Esophagus squamous epithelium (tissue), 5 donors: ENCODE measurements around the gene RHOC. TPM values are rescaled to one million over a fixed set of nuclear protein-coding genes. Genes with fewer than 3 reads are reported as not detected.

Experiments
- DNase-seq: peaks from one replicate; lab custom pipeline; 2025; lab: John Stamatoyannopoulos, UW
- H3K27ac ChIP-seq, 4 donors: fragments of 200-600 bp; sonication (generic); one replicate each; pipeline ENCODE4 v1.5.1; 2016 to 2019; ENCODE audit warnings: mild to moderate bottlenecking in 1 of 4
- H3K27me3 ChIP-seq, 4 donors: fragments of 200-600 bp; sonication (generic); 1 replicate in 3 of 4; 2 replicates in 1 of 4; pipeline versions ENCODE4 v1.5.1 to v1.6.0; 2017 to 2021; ENCODE audit warnings: antibody characterized with exemption in 1 of 4
- H3K36me3 ChIP-seq, 3 donors: fragments of 200-600 bp; sonication (generic); one replicate each; pipeline ENCODE4 v1.5.1; 2016 to 2019
- H3K4me1 ChIP-seq, 3 donors: fragments of 200-600 bp; sonication (generic); one replicate each; pipeline ENCODE4 v1.5.1; 2017 to 2019
- H3K4me3 ChIP-seq, 4 donors: fragments of 200-600 bp; sonication (generic); 1 replicate in 3 of 4; 2 replicates in 1 of 4; pipeline ENCODE4 v1.5.1; 2016 to 2019; ENCODE audit warnings: mild to moderate bottlenecking in 2 of 4, moderate library complexity in 1 of 4
- H3K9me3 ChIP-seq, 3 donors: fragments of 200-600 bp; sonication (generic); one replicate each; pipeline ENCODE4 v1.5.1; 2016 to 2019
- POLR2A ChIP-seq, 4 donors: fragments of 450-650 bp; IDR thresholded peaks; one replicate each; pipeline ENCODE4 v1.6.1; 2017; ENCODE audit warnings: antibody characterized with exemption in 4 of 4, mild to moderate bottlenecking in 4 of 4, moderate library complexity in 3 of 4
- WGBS, 2 donors: methylation state at CpG; one replicate each; pipeline ENCODE4 v1.1.5; 2018; 5-methylcytosine and 5-hydroxymethylcytosine counted together
- intact Hi-C: fragments of 100-400 bp; cut with DNase I; formaldehyde crosslinking; loops from one replicate; pipeline ENCODE4 v1.15.0; 2022
- total RNA-seq, 4 donors: library from RNA; depleted of rRNA; stranded (reverse); fragments of >200 nt; gene quantifications; one replicate each; pipeline ENCODE4 v1.1.0, GENCODE V29; 2016
- TF ChIP-seq, protein P1 (sequence below), 6 experiments: fragments of 450-650 bp in 4 of 6; fragments of 200-600 bp in 2 of 6; sonication (generic) in 2 of 6; IDR thresholded peaks; one replicate each; pipeline ENCODE4 v1.5.1; 2016 to 2019; ENCODE audit warnings: antibody characterized with exemption in 6 of 6, mild to moderate bottlenecking in 4 of 6, moderate library complexity in 4 of 6
- donor health status: DM: yes; HTN: yes; CAD: no.

Gene RHOC
- total RNA-seq, 4 donors from 2014 or later, result 49.9 to 108 (median 78.0) TPM

- Histone ChIP-seq H3K4me3 (no peak overlapping the region), H3K36me3 (peaks cover 16 to 86% (median 16%) of the 10 kb centered on the region in 3 donors), H3K9me3 (no peaks in the 10 kb centered on the region), H3K27me3 (no peaks in the 10 kb centered on the region), H3K4me1 (peaks cover 27 to 65% (median 47%) of the 10 kb centered on the region in 3 donors), H3K27ac (peak overlapping the region; percentile 40 to 96 (median 95))
- TF ChIP-seq POLR2A (IDR thresholded peaks at IDR 0.05), result no peak
- TF ChIP-seq, protein P1, sequence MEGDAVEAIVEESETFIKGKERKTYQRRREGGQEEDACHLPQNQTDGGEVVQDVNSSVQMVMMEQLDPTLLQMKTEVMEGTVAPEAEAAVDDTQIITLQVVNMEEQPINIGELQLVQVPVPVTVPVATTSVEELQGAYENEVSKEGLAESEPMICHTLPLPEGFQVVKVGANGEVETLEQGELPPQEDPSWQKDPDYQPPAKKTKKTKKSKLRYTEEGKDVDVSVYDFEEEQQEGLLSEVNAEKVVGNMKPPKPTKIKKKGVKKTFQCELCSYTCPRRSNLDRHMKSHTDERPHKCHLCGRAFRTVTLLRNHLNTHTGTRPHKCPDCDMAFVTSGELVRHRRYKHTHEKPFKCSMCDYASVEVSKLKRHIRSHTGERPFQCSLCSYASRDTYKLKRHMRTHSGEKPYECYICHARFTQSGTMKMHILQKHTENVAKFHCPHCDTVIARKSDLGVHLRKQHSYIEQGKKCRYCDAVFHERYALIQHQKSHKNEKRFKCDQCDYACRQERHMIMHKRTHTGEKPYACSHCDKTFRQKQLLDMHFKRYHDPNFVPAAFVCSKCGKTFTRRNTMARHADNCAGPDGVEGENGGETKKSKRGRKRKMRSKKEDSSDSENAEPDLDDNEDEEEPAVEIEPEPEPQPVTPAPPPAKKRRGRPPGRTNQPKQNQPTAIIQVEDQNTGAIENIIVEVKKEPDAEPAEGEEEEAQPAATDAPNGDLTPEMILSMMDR (IDR thresholded peaks at IDR 0.05), result no peak
- no peak for DNase-seq
- intact Hi-C loops, result loop anchor here (10.0 kb wide), 1 partner anchor 195 kb away; the partner anchor contains the start of gene WNT2B
- WGBS, 2 donors, result 70 to 78% methylated on average over 9 to 12 of the region's 13 CpGs
These were observed 7.3 kb downstream of the RHOC start for GRCh38 chr1:112699425-112700144.

DNA sequence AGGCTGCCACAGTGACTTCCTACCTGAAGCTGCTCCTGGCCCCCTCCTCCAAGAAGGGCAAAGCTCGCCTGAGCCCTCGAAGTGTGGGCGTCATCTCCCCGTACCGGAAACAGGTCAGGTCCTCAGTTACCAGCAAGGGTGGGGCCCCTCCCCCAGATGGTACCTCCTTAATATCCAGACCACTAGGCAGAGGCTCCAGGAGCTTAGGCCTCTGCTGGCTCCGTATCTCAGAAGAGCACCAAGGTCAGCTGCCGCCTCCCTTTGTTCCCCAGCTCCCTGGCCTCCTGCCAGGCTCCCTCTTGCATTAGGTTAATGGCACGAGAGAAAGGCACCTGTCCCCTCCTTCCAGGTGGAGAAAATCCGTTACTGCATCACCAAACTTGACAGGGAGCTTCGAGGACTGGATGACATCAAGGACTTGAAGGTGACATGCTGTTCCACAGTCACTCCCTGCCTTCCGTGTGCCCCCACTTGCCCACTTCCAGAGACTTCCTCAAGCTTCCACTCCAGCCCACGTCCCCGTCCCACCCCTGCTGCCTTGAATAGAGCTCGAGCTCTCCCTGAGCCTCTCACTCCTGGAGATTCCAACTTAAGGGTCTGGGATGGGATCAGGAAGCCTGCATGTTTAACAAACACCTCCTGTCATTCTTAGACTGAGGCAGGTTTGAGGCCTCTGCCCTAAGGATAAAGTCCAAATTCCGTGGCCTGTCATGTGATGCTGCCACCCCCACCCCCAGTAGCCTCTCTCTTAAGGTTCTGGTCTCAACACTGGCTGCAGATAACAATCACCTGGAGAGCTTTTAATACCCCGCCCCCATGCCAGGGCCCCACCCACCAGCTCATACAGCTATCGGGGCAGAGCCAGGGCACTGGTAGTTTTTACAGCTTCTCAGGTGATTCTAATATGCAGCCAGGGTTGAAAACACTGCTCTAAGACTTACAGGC, 8.3 kb downstream of the RHOC start:
- H3K9me3 ChIP-seq, result no peaks in the 10 kb centered on the region
- peak overlapping the region; percentile 40 to 96 (median 95) for H3K27ac ChIP-seq
- H3K4me1 ChIP-seq, result peaks cover 20 to 56% (median 37%) of the 10 kb centered on the region in 3 donors
- H3K36me3 ChIP-seq, result peaks cover 25 to 95% (median 26%) of the 10 kb centered on the region in 3 donors
- no peak for TF ChIP-seq POLR2A (IDR thresholded peaks at IDR 0.05)
- TF ChIP-seq, protein P1 (IDR thresholded peaks at IDR 0.05), result no peak
- intact Hi-C loops, result no loop called here
- no peak overlapping the region for H3K4me3 ChIP-seq
- H3K27me3 ChIP-seq, result no peaks in the 10 kb centered on the region
- 59 to 67% methylated on average over 11 to 13 of the region's 17 CpGs for WGBS, 2 donors
- no peak for DNase-seq

GRCh38 chr1:112697781-112698201, 9.1 kb downstream of the RHOC start:
- Histone ChIP-seq H3K27me3 (no peaks in the 10 kb centered on the region), H3K36me3 (peaks cover 29 to 95% (median 30%) of the 10 kb centered on the region in 3 donors), H3K9me3 (no peaks in the 10 kb centered on the region), H3K4me1 (peaks cover 20 to 47% (median 33%) of the 10 kb centered on the region in 3 donors), H3K4me3 (no peak overlapping the region), H3K27ac (peak overlapping the region in 2 of 4 donors; percentile 95 to 96)
- intact Hi-C loops, result no loop called here
- TF ChIP-seq, protein P1 (IDR thresholded peaks at IDR 0.05), result no peak
- no peak for TF ChIP-seq POLR2A (IDR thresholded peaks at IDR 0.05)
- WGBS, 2 donors, result 89% methylated on average over 9 of the region's 9 CpGs; no CpG with 5 or more reads in 1 of the 2 donors
- DNase-seq, result no peak

DNA sequence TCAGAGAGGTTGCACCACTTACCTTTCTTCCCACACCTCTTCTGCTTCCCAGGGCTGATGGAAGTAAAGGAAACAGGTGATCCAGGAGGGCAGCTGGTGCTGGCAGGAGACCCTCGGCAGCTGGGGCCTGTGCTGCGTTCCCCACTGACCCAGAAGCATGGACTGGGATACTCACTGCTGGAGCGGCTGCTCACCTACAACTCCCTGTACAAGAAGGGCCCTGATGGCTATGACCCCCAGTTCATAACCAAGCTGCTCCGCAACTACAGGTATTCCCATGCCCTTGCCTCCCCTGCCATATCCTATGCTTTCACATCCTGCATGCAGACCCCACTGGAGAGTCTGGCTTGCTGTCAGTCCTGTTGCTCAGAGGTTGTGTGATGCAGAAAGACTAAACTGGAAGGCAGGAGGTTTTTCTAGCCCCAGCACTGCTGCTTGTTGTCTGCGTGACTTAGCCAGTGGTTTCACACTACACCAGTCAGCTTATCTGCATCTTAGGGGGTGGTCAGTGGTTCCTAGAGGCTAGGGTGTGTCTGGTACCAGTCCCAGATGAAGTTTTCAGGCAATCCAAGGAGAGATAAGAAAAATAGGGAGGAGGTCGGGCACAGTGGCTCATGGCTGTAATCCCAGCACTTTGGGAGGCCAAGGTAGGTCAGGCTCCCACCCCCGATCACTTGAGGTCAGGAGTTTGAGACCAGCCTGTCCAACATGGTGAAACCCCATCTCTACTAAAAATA, 10.2 kb downstream of the RHOC start:
- intact Hi-C loops, result no loop called here
- no peak for DNase-seq
- no peak overlapping the region for H3K27ac ChIP-seq
- TF ChIP-seq, protein P1 (IDR thresholded peaks at IDR 0.05), result no peak
- TF ChIP-seq POLR2A (IDR thresholded peaks at IDR 0.05), result no peak
- H3K4me1 ChIP-seq, result peaks cover 20 to 37% (median 25%) of the 10 kb centered on the region in 3 donors
- H3K4me3 ChIP-seq, result no peak overlapping the region
- peaks cover 33 to 95% (median 34%) of the 10 kb centered on the region in 3 donors for H3K36me3 ChIP-seq
- no peaks in the 10 kb centered on the region for H3K27me3 ChIP-seq
- 87 to 89% methylated on average over 4 to 5 of the region's 7 CpGs for WGBS, 2 donors
- no peaks in the 10 kb centered on the region for H3K9me3 ChIP-seq
